Peyer's patch (tissue), 4 donors: ENCODE data around the gene KRT9.

Experiments
- CTCF ChIP-seq, 6 experiments: fragments of 450-650 bp in 4 of 6; fragments of 200-600 bp in 2 of 6; sonication (generic) in 1 of 6; IDR thresholded peaks; one replicate each; pipeline ENCODE4 v1.5.1; 2017 to 2019; ENCODE audit warnings: antibody characterized with exemption in 6 of 6, mild to moderate bottlenecking in 3 of 6, moderate library complexity in 1 of 6
- POLR2A ChIP-seq, 2 donors: fragments of 450-650 bp; IDR thresholded peaks; one replicate each; pipeline ENCODE4 v1.5.1; 2017; ENCODE audit warnings: antibody characterized with exemption in 2 of 2, mild to moderate bottlenecking in 2 of 2, moderate library complexity in 2 of 2

DNA sequence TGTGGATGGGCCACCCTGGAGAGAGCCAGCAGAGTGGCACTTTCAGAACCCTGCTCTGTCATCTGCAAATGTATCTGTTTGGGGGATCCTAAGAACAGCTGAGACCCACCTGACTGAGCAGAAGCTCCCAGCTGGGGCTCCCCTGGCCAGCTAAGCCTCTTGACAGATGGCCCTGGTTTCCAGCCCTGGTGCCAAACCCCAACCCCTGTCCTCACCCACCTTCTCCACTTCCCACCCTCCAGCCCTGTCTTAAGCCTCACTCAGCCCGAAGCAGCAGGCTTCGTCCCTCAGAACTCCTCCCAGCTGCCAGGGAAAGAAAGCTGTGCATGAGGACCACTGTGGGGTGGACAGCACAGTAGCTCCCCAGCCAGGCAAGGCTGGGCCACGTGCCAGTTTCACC lies 3.5 kb upstream of the KRT9 start:
- TF ChIP-seq CTCF (IDR thresholded peaks at IDR 0.05), result no peak
- no peak for TF ChIP-seq POLR2A (IDR thresholded peaks at IDR 0.05)
